NT2/D1 (cell line): ENCODE measurements around the gene ELMOD3.

ENCODE experiments used
- SUZ12 ChIP-seq: IDR thresholded peaks from 2 replicates; pipeline ENCODE4 v1.6.1; 2011; ENCODE audit not compliant: insufficient read length, insufficient read depth; ENCODE audit errors: extremely low read depth
- YY1 ChIP-seq: IDR thresholded peaks from 2 replicates; pipeline ENCODE4 v1.6.1; 2011; ENCODE audit not compliant: insufficient read length, insufficient read depth
- ZNF274 ChIP-seq: IDR thresholded peaks from 2 replicates; pipeline ENCODE4 v1.6.1; 2011; ENCODE audit warnings: mild to moderate bottlenecking, low read depth, low read length

- TF ChIP-seq YY1: no peak
- TF ChIP-seq ZNF274: no peak
- no peak for TF ChIP-seq SUZ12
Measured at GRCh38 chr2:85425588-85425987, 71.0 kb downstream of the ELMOD3 start.
